Natural killer cell (primary cell): ENCODE data around the gene DMAC1. TPM values are rescaled to one million over a fixed set of nuclear protein-coding genes. Genes with fewer than 3 reads are reported as not detected.

Source experiments
- ATAC-seq, 3 donors: fragments of 150-1000 bp in 2 of 3; fragments of 200-7000 bp in 1 of 3; cut with Tn5 transposase; 1 replicate in 1 of 3; 2 replicates in 2 of 3; pipeline ENCODE4 v1.10.0; 2021; ENCODE audit warnings: mild to moderate bottlenecking in 2 of 3, moderate library complexity in 2 of 3
- DNase-seq, 2 donors: peaks; one replicate each; pipeline versions ENCODE4 v3.0.0 to v3.0.0-alpha.2; 2013 to 2021; ENCODE audit warnings: mixed read lengths in 1 of 2
- H3K27ac ChIP-seq: one replicate; pipeline ENCODE4 v1.5.1; 2013; ENCODE audit warnings: mild to moderate bottlenecking, low read length
- H3K27me3 ChIP-seq: one replicate; pipeline ENCODE4 v1.6.1; 2013; ENCODE audit warnings: low read length; ENCODE audit not compliant: control insufficient read depth, insufficient read depth
- H3K36me3 ChIP-seq: one replicate; pipeline ENCODE4 v1.6.1; 2013; ENCODE audit warnings: low read length; ENCODE audit not compliant: control insufficient read depth, insufficient read depth
- H3K4me1 ChIP-seq: one replicate; pipeline ENCODE4 v1.6.1; 2013; ENCODE audit warnings: low read length; ENCODE audit not compliant: control insufficient read depth, insufficient read depth
- H3K4me3 ChIP-seq: one replicate; pipeline ENCODE4 v1.5.1; 2013; ENCODE audit warnings: low read length
- H3K9me3 ChIP-seq: one replicate; pipeline ENCODE4 v1.6.1; 2013; ENCODE audit warnings: low read length; ENCODE audit not compliant: control insufficient read depth, insufficient read depth
- H3K27ac Mint-ChIP-seq, 2 donors: one replicate each; pipeline ENCODE4 v1.8.0; 2022; ENCODE audit warnings: mild to moderate bottlenecking in 2 of 2, mixed read lengths in 2 of 2, moderate library complexity in 1 of 2
- H3K27me3 Mint-ChIP-seq, 2 donors: one replicate each; pipeline ENCODE4 v1.8.0; 2022; ENCODE audit warnings: low read depth in 2 of 2, mixed read lengths in 2 of 2
- H3K36me3 Mint-ChIP-seq: one replicate; pipeline ENCODE4 v1.8.0; 2022; ENCODE audit warnings: mixed read lengths
- H3K4me1 Mint-ChIP-seq, 2 donors: one replicate each; pipeline ENCODE4 v1.8.0; 2022; ENCODE audit warnings: mixed read lengths in 2 of 2
- H3K4me3 Mint-ChIP-seq: one replicate; pipeline ENCODE4 v1.8.0; 2022; ENCODE audit warnings: mild to moderate bottlenecking, moderate library complexity, mixed read lengths
- H3K9me3 Mint-ChIP-seq, 2 donors: one replicate each; pipeline ENCODE4 v1.8.0; 2022; ENCODE audit warnings: mixed read lengths in 2 of 2
- WGBS: methylation state at CpG from one replicate; pipeline ENCODE4 v1.1.7; 2013; ENCODE audit warnings: missing lambda C conversion rate; ENCODE audit not compliant: insufficient coverage; 5-methylcytosine and 5-hydroxymethylcytosine counted together
- intact Hi-C: fragments of 100-400 bp; cut with micrococcal nuclease; formaldehyde crosslinking; loops from one replicate; pipeline ENCODE4 v1.14.2; 2022
- total RNA-seq, 4 donors: library from RNA; stranded (reverse); fragments of 120-200 nt in 1 of 4; gene quantifications; one replicate each; pipeline versions ENCODE4 v1.2.3 to v1.2.4, GENCODE V29; 2013 to 2022
- TF ChIP-seq, protein P1 (sequence below): fragments of 200-600 bp; IDR thresholded peaks from one replicate; pipeline ENCODE4 v1.8.0; 2022; ENCODE audit warnings: antibody characterized with exemption

The DMAC1 gene
- total RNA-seq, 3 donors from 2014 or later (not counting 1 experiment from before 2014, with no cell fraction given) = 10.1 to 16.4 (median 14.4) TPM

DNA sequence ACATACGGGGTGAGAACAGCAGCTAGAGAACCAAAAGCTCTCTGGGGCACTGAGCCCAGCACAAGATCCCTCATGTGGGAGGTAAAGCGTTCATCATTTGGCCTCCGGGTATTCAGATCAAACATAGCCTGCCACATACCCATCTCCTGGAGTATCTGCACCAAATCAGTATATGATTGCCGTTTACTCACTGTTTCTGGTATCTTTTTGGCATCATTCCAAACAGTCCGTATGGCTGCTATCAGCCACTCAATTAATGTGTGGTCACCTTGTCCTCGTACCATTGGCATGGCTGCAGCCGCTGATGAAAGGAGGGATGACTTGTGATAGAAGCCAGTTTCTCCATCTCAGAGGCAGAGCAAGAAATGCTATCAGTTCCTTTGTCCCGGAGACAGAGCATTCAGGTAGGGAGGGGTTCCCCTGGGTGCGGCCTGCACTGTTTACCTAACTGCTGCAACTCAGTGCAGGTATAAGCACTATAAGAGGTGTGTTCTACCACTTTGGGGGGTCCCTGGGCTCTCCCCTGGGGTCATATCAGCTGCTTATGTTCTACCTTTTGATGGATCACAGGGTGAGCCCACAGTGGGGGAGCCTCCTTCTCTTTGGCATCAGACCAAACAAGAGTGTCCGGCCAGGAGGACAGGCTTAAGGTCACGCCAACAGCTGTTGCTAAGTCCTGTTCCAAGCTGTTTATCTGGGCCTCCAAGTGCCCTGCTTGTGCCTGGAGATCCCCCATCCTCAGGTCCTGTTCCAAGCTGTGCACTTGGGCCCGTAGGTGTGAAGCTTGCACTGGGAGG, 9.4 kb downstream of the DMAC1 start:
- H3K27ac ChIP-seq = no peak overlapping the region
- no peaks in the 10 kb centered on the region for H3K36me3 Mint-ChIP-seq
- H3K4me1 Mint-ChIP-seq = peaks cover 0 to 11% of the 10 kb centered on the region in 2 donors
- TF ChIP-seq, protein P1, sequence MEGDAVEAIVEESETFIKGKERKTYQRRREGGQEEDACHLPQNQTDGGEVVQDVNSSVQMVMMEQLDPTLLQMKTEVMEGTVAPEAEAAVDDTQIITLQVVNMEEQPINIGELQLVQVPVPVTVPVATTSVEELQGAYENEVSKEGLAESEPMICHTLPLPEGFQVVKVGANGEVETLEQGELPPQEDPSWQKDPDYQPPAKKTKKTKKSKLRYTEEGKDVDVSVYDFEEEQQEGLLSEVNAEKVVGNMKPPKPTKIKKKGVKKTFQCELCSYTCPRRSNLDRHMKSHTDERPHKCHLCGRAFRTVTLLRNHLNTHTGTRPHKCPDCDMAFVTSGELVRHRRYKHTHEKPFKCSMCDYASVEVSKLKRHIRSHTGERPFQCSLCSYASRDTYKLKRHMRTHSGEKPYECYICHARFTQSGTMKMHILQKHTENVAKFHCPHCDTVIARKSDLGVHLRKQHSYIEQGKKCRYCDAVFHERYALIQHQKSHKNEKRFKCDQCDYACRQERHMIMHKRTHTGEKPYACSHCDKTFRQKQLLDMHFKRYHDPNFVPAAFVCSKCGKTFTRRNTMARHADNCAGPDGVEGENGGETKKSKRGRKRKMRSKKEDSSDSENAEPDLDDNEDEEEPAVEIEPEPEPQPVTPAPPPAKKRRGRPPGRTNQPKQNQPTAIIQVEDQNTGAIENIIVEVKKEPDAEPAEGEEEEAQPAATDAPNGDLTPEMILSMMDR = no peak
- H3K4me3 ChIP-seq = no peak overlapping the region
- intact Hi-C loops = no loop called here
- no peak overlapping the region for H3K27ac Mint-ChIP-seq
- WGBS = 92% methylated on average over 12 of the region's 12 CpGs
- H3K9me3 Mint-ChIP-seq = no peaks in the 10 kb centered on the region
- H3K27me3 ChIP-seq = no peaks in the 10 kb centered on the region
- no peaks in the 10 kb centered on the region for H3K4me1 ChIP-seq
- H3K4me3 Mint-ChIP-seq = no peak overlapping the region
- no peak for ATAC-seq
- H3K27me3 Mint-ChIP-seq = no peaks in the 10 kb centered on the region
- H3K36me3 ChIP-seq = peaks cover 24% of the 10 kb centered on the region
- no peak for DNase-seq
- no peaks in the 10 kb centered on the region for H3K9me3 ChIP-seq

DNA sequence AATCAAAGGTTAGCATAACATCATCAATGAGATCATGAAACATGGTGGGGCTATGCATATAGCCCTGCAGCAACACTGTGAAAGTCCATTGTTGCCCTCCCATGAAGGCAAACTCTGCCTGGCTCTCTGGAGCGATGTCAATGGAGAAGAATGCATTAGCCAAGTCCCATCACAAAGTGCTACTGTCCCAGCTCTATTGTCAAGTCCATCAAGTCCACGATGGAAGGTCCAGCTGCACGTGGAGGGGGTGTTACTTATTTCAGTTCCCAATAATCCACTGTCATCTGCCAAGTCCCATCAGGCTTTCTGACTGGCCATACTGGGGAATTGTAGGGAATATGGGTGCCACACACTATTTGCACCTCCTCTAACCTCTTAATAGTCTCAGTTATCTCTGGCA, 10.8 kb downstream of the DMAC1 start:
- 100% methylated on average over 3 of the region's 3 CpGs for WGBS
- no peak overlapping the region for H3K4me3 Mint-ChIP-seq
- TF ChIP-seq, protein P1 = no peak
- H3K27ac ChIP-seq = no peak overlapping the region
- no peak overlapping the region for H3K27ac Mint-ChIP-seq
- intact Hi-C loops = no loop called here
- no peaks in the 10 kb centered on the region for H3K4me1 ChIP-seq
- H3K27me3 Mint-ChIP-seq = no peaks in the 10 kb centered on the region
- H3K36me3 ChIP-seq = peaks cover 19% of the 10 kb centered on the region
- no peak overlapping the region for H3K4me3 ChIP-seq
- peaks cover 4 to 17% of the 10 kb centered on the region in 2 donors for H3K4me1 Mint-ChIP-seq
- ATAC-seq = no peak
- no peak for DNase-seq
- no peaks in the 10 kb centered on the region for H3K36me3 Mint-ChIP-seq
- no peaks in the 10 kb centered on the region for H3K9me3 ChIP-seq
- no peaks in the 10 kb centered on the region for H3K9me3 Mint-ChIP-seq
- H3K27me3 ChIP-seq = no peaks in the 10 kb centered on the region

DNA sequence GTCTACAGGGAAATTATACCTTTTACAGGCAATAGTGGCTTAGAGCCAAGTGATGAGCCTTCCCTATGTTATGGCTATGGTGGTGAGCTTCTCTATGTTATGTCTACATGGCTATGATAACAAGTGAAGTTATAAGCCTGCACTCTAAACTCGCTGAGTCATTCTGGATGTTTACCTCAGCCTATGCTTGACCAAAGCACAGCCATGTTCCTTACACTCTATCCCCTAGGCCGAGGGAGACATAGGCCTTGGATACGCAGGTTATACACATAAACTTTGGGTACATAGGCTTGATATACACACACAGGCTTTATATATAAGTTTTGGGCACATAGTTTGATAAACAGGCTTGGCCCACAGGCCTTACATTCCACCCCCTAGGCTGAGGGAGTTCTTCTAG, 13.8 kb downstream of the DMAC1 start:
- no peaks in the 10 kb centered on the region for H3K27me3 Mint-ChIP-seq
- peaks cover 11 to 12% of the 10 kb centered on the region in 2 donors for H3K4me1 Mint-ChIP-seq
- Histone ChIP-seq H3K4me1 (no peaks in the 10 kb centered on the region), H3K9me3 (no peaks in the 10 kb centered on the region), H3K4me3 (no peak overlapping the region), H3K27ac (no peak overlapping the region), H3K27me3 (no peaks in the 10 kb centered on the region), H3K36me3 (no peaks in the 10 kb centered on the region)
- no peak for DNase-seq
- TF ChIP-seq, protein P1 = no peak
- intact Hi-C loops = no loop called here
- no peaks in the 10 kb centered on the region for H3K36me3 Mint-ChIP-seq
- WGBS = 92% methylated on average over 2 of the region's 3 CpGs
- H3K4me3 Mint-ChIP-seq = no peak overlapping the region
- ATAC-seq = no peak
- no peaks in the 10 kb centered on the region for H3K9me3 Mint-ChIP-seq
- H3K27ac Mint-ChIP-seq = no peak overlapping the region

DNA sequence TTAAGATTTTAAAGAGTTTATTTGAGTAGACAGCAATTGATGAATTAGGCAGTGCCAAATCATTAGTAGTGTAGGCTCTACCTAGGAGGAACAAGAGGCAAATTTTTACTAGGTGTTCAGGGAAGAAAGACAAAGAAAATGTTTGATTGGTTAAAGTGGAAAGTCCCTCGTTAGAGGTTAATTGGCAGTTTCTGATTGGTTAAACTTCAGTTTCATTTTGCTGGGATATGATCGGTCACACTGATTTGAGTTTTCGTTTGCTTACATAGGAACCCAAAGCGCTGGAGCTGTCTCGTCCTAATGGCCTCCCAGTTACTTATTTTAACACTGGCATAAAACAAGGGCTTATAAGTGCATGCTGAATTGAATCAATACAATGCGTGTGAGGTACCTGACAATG, 15.1 kb downstream of the DMAC1 start:
- no peaks in the 10 kb centered on the region for H3K27me3 ChIP-seq
- WGBS = 91% methylated on average over 6 of the region's 6 CpGs
- H3K36me3 ChIP-seq = no peaks in the 10 kb centered on the region
- no peaks in the 10 kb centered on the region for H3K4me1 ChIP-seq
- H3K4me3 ChIP-seq = no peak overlapping the region
- Mint-ChIP-seq H3K27me3 (peaks cover 0 to 4% of the 10 kb centered on the region in 2 donors), H3K36me3 (no peaks in the 10 kb centered on the region), H3K4me1 (peaks cover 11 to 12% of the 10 kb centered on the region in 2 donors), H3K27ac (no peak overlapping the region), H3K4me3 (no peak overlapping the region), H3K9me3 (no peaks in the 10 kb centered on the region)
- peak in 1 of 2 donors; percentile 9 for DNase-seq
- no peak overlapping the region for H3K27ac ChIP-seq
- intact Hi-C loops = no loop called here
- H3K9me3 ChIP-seq = no peaks in the 10 kb centered on the region
- TF ChIP-seq, protein P1 = no peak
- ATAC-seq = no peak
